Activated CD4-positive, alpha-beta T cell treated with anti-CD3 and anti-CD28 coated beads for 48 hours (primary cell): ENCODE results near the gene ARHGAP24.
"Not testable (repeated sequence)": the region's sequence is repeated elsewhere in the genome, so short reads cannot be mapped to it uniquely, and the experiment has no call there.

Experiments used
- DNase-seq: peaks from one replicate; pipeline ENCODE4 v3.0.0-alpha.2; 2020

ARHGAP24 gene

GRCh38 chr4:85784348-85784747 lies 309.4 kb downstream of the ARHGAP24 start:
- DNase-seq, result no peak

GRCh38 chr4:85784947-85785346 lies 310.0 kb downstream of the ARHGAP24 start:
- DNase-seq, result no peak

- no peak for DNase-seq
Observed at GRCh38 chr4:85787133-85787532, 312.2 kb downstream of the ARHGAP24 start.

GRCh38 chr4:85788604-85789003 lies 313.7 kb downstream of the ARHGAP24 start:
- no peak for DNase-seq

- DNase-seq, result no peak
Observed at GRCh38 chr4:85789241-85789640, 314.3 kb downstream of the ARHGAP24 start.

- no peak for DNase-seq
Observed at GRCh38 chr4:85790582-85790981, 315.6 kb downstream of the ARHGAP24 start.

GRCh38 chr4:85792376-85793232 lies 317.7 kb downstream of the ARHGAP24 start:
- no peak for DNase-seq

GRCh38 chr4:85793233-85793585 lies 318.3 kb downstream of the ARHGAP24 start:
- no peak for DNase-seq

GRCh38 chr4:85798012-85798770 lies 323.2 kb downstream of the ARHGAP24 start:
- no peak for DNase-seq

- no peak for DNase-seq
Observed at GRCh38 chr4:85803856-85804255, 328.9 kb downstream of the ARHGAP24 start.

GRCh38 chr4:85805891-85806290 lies 330.9 kb downstream of the ARHGAP24 start:
- DNase-seq, result no peak

- no peak for DNase-seq
Observed at GRCh38 chr4:85806334-85806733, 331.4 kb downstream of the ARHGAP24 start.

GRCh38 chr4:85807247-85807950 lies 332.4 kb downstream of the ARHGAP24 start:
- DNase-seq, result no peak

GRCh38 chr4:85808104-85808503 lies 333.2 kb downstream of the ARHGAP24 start:
- DNase-seq, result no peak

GRCh38 chr4:85808864-85809263 lies 333.9 kb downstream of the ARHGAP24 start:
- no peak for DNase-seq

- DNase-seq, result no peak
Observed at GRCh38 chr4:85812776-85813175, 337.8 kb downstream of the ARHGAP24 start.

- no peak for DNase-seq
Observed at GRCh38 chr4:85815796-85816459, 341.0 kb downstream of the ARHGAP24 start.

GRCh38 chr4:85818700-85819099 lies 343.8 kb downstream of the ARHGAP24 start:
- no peak for DNase-seq

GRCh38 chr4:85820101-85820500 lies 345.2 kb downstream of the ARHGAP24 start:
- DNase-seq, result not testable (repeated sequence)

GRCh38 chr4:85821688-85822455 lies 346.9 kb downstream of the ARHGAP24 start:
- no peak for DNase-seq

GRCh38 chr4:85823295-85823694 lies 348.3 kb downstream of the ARHGAP24 start:
- DNase-seq, result no peak
